Activated CD4-positive, CD25-positive, alpha-beta regulatory T cell treated with anti-CD3 and anti-CD28 coated beads, Interleukin-2, amount 50 U/mL, for 72 hours (primary cell): ENCODE measurements around the gene IVNS1ABP.

ENCODE experiments used
- DNase-seq: peaks from one replicate; pipeline ENCODE4 v3.0.0; 2021

IVNS1ABP gene

GRCh38 chr1:185249563-185249962 is 67.5 kb downstream of the IVNS1ABP start:
- DNase-seq = no peak
